GM19239 (cell line): ENCODE data around the gene DESI2.
A peak's percentile ranks its signal among the peaks of the same experiment; 100 is the strongest.
"Not testable (repeated sequence)": the region's sequence is repeated elsewhere in the genome, so short reads cannot be mapped to it uniquely, and the experiment has no call there.

Source experiments
- DNase-seq: peaks from one replicate; pipeline ENCODE4 v3.0.0; 2011; ENCODE audit warnings: low spot score; ENCODE audit not compliant: insufficient read length
- FAIRE-seq: peaks from 2 replicates; lab custom pipeline; 2011; peaks lifted over from hg19 to GRCh38; lab: Jason Lieb, UNC

The DESI2 gene

DNA sequence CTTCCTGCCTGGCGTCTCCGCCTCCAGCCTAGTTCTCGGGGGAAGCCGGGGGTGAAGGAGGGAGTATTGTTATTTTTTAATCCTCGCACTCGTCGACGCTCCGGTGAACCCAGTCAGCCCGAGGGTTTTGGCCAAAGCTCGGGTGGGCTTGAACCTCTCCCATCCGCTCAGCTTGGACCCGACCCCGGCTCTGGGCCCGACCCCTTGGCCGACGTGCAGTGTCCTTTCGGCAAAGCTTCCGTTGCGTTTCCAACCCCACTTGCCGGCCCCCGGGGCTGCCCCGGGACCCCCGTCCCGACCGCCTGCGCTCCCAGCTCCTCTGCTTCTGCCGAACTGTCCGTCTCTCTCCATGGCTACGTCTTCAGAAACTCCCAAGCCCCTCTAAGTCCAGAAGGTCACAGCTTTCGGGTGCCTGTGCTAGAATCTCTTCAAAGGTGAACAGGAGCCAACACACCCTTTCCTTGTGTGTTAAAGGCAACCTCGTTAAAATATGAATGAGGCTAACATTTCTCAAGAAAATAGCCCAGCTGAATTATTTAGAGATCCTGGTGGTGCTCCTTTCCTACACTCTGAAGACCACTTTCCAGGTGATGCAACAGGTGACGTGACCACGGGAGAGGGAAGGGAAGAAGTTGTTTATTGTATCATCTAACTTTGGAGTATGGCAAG is 647 bp downstream of the DESI2 start:
- no peak for DNase-seq

DNA sequence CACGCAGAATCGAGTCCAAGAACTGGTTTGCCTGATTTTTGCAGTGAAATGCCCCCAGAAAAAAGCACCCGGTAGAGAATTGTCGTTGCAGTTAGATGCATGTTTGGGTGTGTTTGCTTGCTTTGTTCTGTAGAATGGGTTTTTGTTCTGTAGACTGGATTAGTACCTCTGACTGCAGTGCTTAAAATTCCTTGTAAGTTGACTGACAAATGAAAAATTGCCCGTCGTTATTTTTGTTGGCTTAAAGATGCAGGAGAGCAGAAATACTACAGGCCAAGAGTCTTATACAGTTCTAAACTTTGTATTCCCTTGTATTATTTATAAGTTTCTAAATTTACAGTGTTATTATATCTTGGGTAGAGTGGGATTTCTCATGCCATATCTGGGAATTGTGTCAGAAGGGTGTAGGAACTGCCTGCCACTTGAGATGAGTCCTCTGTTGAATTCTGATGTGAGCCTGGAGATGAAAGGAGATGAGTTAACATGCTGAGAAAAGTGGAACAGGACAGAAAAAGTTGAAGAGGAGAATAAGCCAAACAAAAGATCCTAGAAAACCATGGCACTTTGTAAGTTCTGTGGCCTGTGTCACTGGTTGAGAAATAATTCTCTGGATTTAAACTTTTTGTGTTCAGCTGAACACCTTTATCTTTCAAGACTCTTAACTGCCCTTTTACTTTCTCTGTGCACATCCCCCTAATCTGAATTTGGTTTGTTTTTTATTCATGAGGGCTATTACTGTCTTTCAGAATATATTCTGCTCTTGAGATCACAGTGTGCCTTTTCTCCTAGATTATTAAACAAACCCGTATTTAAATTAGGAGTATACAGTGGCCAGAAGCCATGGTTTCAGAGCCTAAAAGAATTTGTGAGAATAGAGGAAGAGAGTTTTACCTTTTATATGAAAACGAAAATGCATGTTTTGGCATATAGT is 1.4 kb downstream of the DESI2 start:
- FAIRE-seq (no peak), DNase-seq (no peak)

More for the DNA sequence above, 647 bp downstream of the DESI2 start:
- peak; percentile 18 for FAIRE-seq

DNA sequence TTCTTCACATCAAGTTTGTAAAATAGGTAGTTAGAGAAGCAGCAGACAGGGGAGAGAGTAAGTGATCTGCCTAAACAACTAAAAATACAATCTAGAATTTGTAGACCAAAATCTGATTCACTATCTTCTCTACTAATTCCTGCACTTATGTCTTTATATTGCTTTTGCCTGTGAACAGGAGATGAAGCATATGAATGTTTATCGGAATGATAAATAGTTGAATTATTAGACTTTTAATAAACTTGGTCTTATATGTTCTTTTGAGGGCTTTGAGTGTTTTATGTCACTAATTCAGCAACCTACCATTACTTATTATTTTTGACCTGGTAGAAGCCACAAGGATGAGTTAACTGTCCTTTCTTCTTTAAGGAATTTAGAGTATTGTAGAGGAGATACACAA is 2.3 kb downstream of the DESI2 start:
- no peak for DNase-seq
- no peak for FAIRE-seq

GRCh38 chr1:244657421-244657820 is 4.5 kb downstream of the DESI2 start:
- DNase-seq (no peak), FAIRE-seq (no peak)

GRCh38 chr1:244659694-244660093 is 6.8 kb downstream of the DESI2 start:
- DNase-seq (no peak), FAIRE-seq (no peak)

- no peak for FAIRE-seq
- no peak for DNase-seq
Observed at GRCh38 chr1:244660595-244660994, 7.7 kb downstream of the DESI2 start.

DNA sequence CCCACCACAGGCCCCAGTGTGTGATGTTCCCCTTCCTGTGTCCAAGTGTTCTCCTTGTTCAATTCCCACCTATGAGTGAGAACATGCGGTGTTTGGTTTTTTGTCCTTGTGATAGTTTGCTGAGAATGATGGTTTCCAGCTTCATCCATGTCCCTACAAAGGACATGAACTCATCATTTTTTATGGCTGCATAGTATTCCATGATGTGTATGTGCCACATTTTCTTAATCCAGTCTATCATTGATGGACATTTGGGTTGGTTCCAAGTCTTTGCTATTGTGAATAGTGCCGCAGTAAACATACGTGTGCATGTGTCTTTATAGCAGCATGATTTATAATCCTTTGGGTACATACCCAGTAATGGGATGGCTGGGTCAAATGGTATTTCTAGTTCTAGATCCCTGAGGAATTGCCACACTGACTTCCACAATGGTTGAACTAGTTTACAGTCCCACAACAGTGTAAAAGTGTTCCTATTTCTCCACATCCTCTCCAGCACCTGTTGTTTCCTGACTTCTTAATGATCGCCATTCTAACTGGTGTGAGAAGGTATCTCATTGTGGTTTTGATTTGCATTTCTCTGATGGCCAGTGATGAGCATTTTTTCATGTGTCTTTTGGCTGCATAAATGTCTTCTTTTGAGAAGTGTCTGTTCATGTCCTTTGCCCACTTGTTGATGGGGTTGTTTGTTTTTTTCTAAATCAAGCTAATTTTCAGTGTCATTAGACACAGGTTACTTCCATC is 8.8 kb downstream of the DESI2 start:
- not testable (repeated sequence) for DNase-seq, FAIRE-seq

DNA sequence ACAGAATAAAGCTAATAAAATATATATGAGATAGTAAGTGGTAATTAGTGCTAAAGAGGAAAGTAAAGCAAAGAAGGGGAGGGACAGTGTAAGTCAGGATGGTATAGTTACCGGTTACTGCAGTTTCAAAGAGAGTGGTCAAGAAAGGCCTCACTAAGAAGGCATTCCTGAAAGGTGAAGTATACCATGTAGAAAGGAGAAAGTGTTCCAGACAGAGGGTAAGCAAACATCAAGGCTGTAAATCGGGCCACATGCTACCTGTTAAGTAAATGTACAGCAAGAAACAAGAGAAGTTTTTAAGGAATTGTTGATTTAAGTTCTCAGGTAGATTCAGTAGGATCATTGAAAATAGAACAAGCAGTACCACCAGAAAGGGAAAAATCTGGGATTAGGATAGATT is 9.7 kb downstream of the DESI2 start:
- DNase-seq (no peak), FAIRE-seq (no peak)

- FAIRE-seq: no peak
- no peak for DNase-seq
Observed at GRCh38 chr1:244664353-244664752, 11.4 kb downstream of the DESI2 start.

GRCh38 chr1:244665771-244666217 is 12.9 kb downstream of the DESI2 start:
- DNase-seq: no peak
- FAIRE-seq: peak; percentile 89

- DNase-seq: not testable (repeated sequence)
Observed at GRCh38 chr1:244666672-244667418, 13.9 kb downstream of the DESI2 start.

DNA sequence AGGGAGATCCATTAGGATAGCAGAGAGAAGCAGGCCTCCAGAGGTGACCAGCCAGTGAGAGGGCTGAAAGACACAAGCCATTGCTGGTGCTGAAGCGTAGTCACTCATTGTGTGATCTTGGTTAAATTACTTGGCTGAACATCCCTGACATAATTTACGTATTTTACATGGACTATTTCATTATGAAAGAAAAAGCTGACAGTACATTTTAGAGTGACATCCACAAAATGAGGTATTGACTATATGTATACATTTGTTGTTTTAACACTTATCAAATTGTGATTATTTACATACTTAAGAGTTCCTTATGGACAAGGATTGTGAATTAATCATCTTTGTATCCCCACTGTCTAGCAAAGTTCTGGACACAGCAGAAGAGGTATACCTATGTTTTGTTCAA is 14.9 kb downstream of the DESI2 start:
- no peak for DNase-seq
- no peak for FAIRE-seq

More at GRCh38 chr1:244666672-244667418, 13.9 kb downstream of the DESI2 start:
- not testable (repeated sequence) for FAIRE-seq

DNA sequence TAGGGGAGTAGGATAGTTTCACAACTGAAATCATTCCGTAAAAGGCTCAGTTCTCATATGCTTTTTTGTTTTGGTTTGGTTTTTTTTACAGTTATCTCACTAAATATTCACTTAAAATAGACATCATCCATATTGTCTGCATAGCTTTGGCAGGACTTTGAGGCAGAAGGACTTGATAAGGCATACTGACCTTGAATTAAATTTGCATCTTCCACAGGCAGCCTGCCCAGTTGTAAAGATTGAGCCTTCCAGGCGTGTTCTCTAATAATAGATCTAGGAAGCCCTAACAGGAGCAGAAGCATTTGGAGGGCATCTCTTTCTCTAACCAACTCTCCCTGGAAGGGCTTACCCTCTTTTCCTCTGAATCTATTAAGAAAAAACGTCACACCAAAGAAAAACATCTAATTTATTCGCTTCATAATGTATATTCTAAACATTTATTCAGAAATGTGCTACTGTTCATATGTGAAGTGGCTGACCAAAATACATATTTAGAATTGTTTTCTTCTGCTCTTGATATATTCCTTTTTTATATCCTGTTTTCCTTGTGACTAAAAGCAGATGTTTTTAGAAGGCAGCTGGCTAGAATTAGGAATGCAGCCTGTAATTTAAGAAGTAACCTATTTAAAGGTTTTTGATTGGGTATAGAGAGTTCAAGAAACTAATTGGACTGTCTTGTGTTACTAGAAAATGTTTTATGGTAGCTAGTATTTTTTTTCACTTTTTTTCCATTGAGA is 20.2 kb downstream of the DESI2 start:
- FAIRE-seq: no peak
- no peak for DNase-seq

DNA sequence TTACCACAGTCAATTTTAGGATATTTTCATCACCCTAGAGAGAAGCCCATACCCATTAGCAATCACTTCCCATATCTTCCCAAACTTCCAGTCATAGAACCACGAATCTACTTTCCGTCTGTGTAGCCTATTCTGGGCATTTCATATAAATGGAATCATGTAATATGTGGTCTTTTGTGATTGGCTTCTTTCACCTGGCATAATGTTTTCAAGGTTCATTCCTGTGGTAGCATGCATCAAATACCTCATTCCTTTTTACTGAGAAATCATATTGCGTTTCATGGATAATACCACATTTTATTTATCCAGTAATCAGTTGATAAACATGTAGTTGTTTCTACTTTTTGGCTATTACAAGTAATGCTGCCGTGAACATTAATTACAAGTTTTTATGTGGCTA is 21.5 kb downstream of the DESI2 start:
- no peak for FAIRE-seq
- no peak for DNase-seq

DNA sequence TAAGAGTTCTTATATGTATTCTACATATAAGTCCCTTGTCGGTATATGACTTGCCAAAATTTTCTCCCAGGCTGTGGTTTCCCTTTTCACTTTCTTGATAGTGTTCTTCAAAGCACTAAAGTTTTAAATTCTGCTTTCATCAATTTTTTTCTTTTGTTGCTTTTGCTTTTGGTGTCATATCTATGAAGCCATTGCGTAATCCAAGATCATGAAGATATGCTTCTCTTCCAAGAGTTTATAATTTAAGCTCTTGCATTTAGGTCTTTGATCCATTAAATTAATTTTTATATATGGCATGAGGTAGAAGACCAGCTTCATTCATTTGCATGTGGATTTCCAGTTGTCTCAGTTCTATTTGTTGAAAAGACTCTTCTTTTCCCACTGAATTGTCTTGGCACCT is 22.2 kb downstream of the DESI2 start:
- DNase-seq: no peak
- no peak for FAIRE-seq

DNA sequence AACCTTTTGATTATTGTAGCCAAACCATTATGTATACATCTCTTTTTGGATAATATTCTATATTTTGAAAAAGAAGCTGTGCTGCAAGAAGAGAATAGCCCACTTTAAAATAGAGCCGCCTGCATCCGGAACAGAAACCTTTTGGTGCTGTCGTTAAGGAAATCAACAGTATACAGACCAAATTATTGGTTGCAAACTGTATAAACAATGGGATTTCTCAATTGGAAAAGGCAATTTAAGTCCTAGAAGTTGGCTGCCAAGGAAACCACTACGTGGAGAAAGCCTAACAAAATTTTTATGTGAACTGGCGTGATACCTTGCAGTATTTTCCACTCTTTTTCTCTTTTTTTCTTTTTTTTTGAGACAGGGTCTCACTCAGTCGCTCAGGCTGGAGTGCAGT is 25.8 kb downstream of the DESI2 start:
- FAIRE-seq: no peak
- no peak for DNase-seq

DNA sequence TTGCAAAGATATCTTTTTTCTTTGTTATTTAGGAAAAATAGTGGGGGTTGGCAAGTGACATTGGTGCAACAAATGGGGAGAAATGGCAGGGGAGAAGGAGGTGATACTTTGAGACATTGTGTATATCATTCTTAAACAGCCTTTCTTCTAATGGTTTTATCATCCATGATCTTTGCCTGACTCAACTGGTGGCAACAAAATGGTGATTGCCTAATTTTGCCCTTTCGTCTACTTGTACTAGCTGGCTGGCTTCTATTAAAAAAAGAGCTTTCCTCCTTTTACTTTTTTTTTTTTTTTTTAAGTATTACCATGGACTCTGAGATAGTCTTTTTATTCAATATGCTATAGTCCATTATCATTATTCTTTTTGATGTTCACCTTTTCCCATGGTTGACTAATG is 27.7 kb downstream of the DESI2 start:
- FAIRE-seq: no peak

GRCh38 chr1:244682087-244682486 is 29.2 kb downstream of the DESI2 start:
- DNase-seq, FAIRE-seq: not testable (repeated sequence)

More for the DNA sequence above, 27.7 kb downstream of the DESI2 start:
- no peak for DNase-seq

DNA sequence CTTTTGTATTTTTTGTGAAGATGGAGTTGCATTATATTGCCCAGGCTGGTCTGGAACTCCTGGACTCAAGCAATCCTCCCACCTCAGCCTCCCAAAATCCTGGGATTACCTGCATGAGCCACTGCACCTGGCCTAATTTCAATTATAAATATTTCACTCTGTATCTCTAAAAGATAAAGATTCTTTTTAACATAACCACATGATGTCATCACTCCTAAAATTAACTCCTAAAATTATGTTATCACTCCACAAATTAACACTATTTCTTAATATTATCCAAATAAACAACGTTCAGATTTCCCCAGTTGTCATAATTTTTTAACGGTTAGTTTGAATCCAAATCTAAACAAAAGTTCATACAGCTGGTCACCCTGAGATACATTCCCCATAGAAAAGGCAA is 43.0 kb downstream of the DESI2 start:
- FAIRE-seq (no peak), DNase-seq (no peak)
